IMR-90 (cell line): ENCODE results near the gene PTPRG. TPM values are rescaled to one million over a fixed set of nuclear protein-coding genes. Genes with fewer than 3 reads are reported as not detected.

Experiments used
- ATAC-seq: fragments of 200-7000 bp; cut with Tn5 transposase; 2 replicates; pipeline ENCODE4 v1.9.1; 2020; ENCODE audit warnings: low read depth, mild to moderate bottlenecking, moderate library complexity
- BruUV-seq: library from RNA; stranded (reverse); fragments of 400-500 nt; replicated peaks from 2 replicates; lab custom pipeline; 2021; lab: Mats Ljungman, UMichigan
- CTCF ChIA-PET: fragments of 300-600 bp; formaldehyde crosslinking; extraction: SDS; loops from one replicate; lab custom pipeline; 2021; ENCODE audit warnings: antibody characterized with exemption; lab: Yijun Ruan, JAX
- POLR2A ChIA-PET: fragments of 300-600 bp; sonication (Branson Sonifier 250); formaldehyde crosslinking; loops from one replicate; lab custom pipeline; 2022; ENCODE audit warnings: antibody characterized with exemption; ENCODE audit not compliant: unreplicated experiment; lab: Charles Lee
- DNase-seq: peaks from one replicate; pipeline ENCODE4 v3.0.0; 2013
- H2AFZ ChIP-seq: replicated peaks from 2 replicates; pipeline ENCODE3; 2013; ENCODE audit warnings: low read length, mild to moderate bottlenecking; ENCODE audit not compliant: poor library complexity
- H2AK5ac ChIP-seq: 2 replicates; pipeline ENCODE4 v1.6.1; 2013; ENCODE audit warnings: low read depth, low read length, inconsistent platforms
- H2AK9ac ChIP-seq: replicated peaks from 2 replicates; pipeline ENCODE3; 2013; ENCODE audit warnings: mild to moderate bottlenecking, low read depth, low read length, moderate library complexity; ENCODE audit not compliant: poor library complexity
- H2BK120ac ChIP-seq: 2 replicates; pipeline ENCODE4 v1.6.1; 2013; ENCODE audit warnings: low read depth, low read length, inconsistent platforms
- H2BK15ac ChIP-seq: 3 replicates; pipeline ENCODE4 v1.6.1; 2013; ENCODE audit warnings: low read depth, low read length, inconsistent platforms
- H2BK20ac ChIP-seq: 2 replicates; pipeline ENCODE4 v1.6.1; 2013; ENCODE audit warnings: low read depth, mild to moderate bottlenecking, inconsistent platforms, low read length, moderate library complexity
- H2BK5ac ChIP-seq: 2 replicates; pipeline ENCODE4 v1.6.1; 2013; ENCODE audit warnings: mild to moderate bottlenecking, low read depth, low read length, inconsistent platforms; ENCODE audit not compliant: poor library complexity, severe bottlenecking
- H3K14ac ChIP-seq: replicated peaks from 2 replicates; pipeline ENCODE4 v1.6.1; 2013; ENCODE audit warnings: low read depth, low read length, inconsistent platforms
- H3K18ac ChIP-seq: 2 replicates; pipeline ENCODE4 v1.6.1; 2013; ENCODE audit warnings: low read depth, low read length, control low read depth
- H3K23ac ChIP-seq: 2 replicates; pipeline ENCODE4 v1.6.1; 2013; ENCODE audit warnings: low read depth, low read length, inconsistent platforms
- H3K27ac ChIP-seq: 2 replicates; pipeline ENCODE4 v1.5.1; 2013; ENCODE audit warnings: mild to moderate bottlenecking, control low read depth, low read length; ENCODE audit not compliant: insufficient read depth
- H3K27me3 ChIP-seq: 2 replicates; pipeline ENCODE4 v1.6.1; 2013; ENCODE audit warnings: low read length; ENCODE audit not compliant: control insufficient read depth, insufficient read depth
- H3K36me3 ChIP-seq: 2 replicates; pipeline ENCODE4 v1.6.1; 2013; ENCODE audit warnings: low read length, mixed read lengths; ENCODE audit not compliant: control insufficient read depth, insufficient read depth
- H3K4ac ChIP-seq: 2 replicates; pipeline ENCODE4 v1.6.1; 2013; ENCODE audit warnings: low read depth, low read length, inconsistent platforms
- H3K4me1 ChIP-seq: 2 replicates; pipeline ENCODE4 v1.6.1; 2013; ENCODE audit warnings: low read length, mixed read lengths; ENCODE audit not compliant: control insufficient read depth, insufficient read depth
- H3K4me2 ChIP-seq: 2 replicates; pipeline ENCODE4 v1.6.1; 2013; ENCODE audit warnings: low read depth, mild to moderate bottlenecking, control low read depth, low read length, moderate library complexity
- H3K4me3 ChIP-seq: 2 replicates; pipeline ENCODE4 v1.5.1; 2013; ENCODE audit warnings: low read depth, mild to moderate bottlenecking, control low read depth, low read length, moderate library complexity; ENCODE audit not compliant: insufficient read depth
- H3K56ac ChIP-seq: 2 replicates; pipeline ENCODE4 v1.6.1; 2013; ENCODE audit warnings: low read length, inconsistent platforms; ENCODE audit not compliant: insufficient read depth; ENCODE audit errors: extremely low read depth
- H3K79me1 ChIP-seq, 2 experiments: 2 replicates each; pipeline ENCODE4 v1.6.1; 2013; ENCODE audit warnings: low read length in 2 of 2, inconsistent platforms in 1 of 2, low read depth in 1 of 2
- H3K9ac ChIP-seq: 2 replicates; pipeline ENCODE4 v1.6.1; 2013; ENCODE audit warnings: low read depth, low read length, control low read depth
- H3K9me1 ChIP-seq: 2 replicates; pipeline ENCODE4 v1.6.1; 2013; ENCODE audit warnings: low read length, inconsistent platforms; ENCODE audit not compliant: insufficient read depth
- H3K9me3 ChIP-seq: 2 replicates; pipeline ENCODE4 v1.6.1; 2013; ENCODE audit warnings: low read length; ENCODE audit not compliant: control insufficient read depth, insufficient read depth
- H4K20me1 ChIP-seq: 2 replicates; pipeline ENCODE4 v1.6.1; 2013; ENCODE audit warnings: low read length, inconsistent platforms; ENCODE audit not compliant: insufficient read depth
- H4K5ac ChIP-seq: 2 replicates; pipeline ENCODE4 v1.6.1; 2013; ENCODE audit warnings: mild to moderate bottlenecking, low read depth, low read length, control low read depth
- H4K8ac ChIP-seq, 2 experiments: 2 replicates each; pipeline ENCODE4 v1.6.1; 2013; ENCODE audit warnings: low read depth in 2 of 2, low read length in 2 of 2, control low read depth in 1 of 2, inconsistent platforms in 1 of 2
- H4K91ac ChIP-seq: 2 replicates; pipeline ENCODE4 v1.6.1; 2013; ENCODE audit warnings: low read depth, low read length, inconsistent platforms; ENCODE audit not compliant: insufficient read depth
- MXI1 ChIP-seq: IDR thresholded peaks from 2 replicates; pipeline ENCODE4 v1.6.1; 2012; ENCODE audit warnings: low read depth, mild to moderate bottlenecking, low read length, moderate library complexity, borderline replicate concordance
- WGBS, 2 experiments: methylation state at CpG; one replicate each; pipeline versions ENCODE4 v1.1.5 to v1.1.7; 2013; ENCODE audit warnings: missing lambda C conversion rate in 2 of 2; ENCODE audit not compliant: insufficient read length in 1 of 2; ENCODE audit errors: extremely low coverage in 2 of 2; 5-methylcytosine and 5-hydroxymethylcytosine counted together
- dilution Hi-C: fragments of 300-500 bp; cut with HindIII; formaldehyde crosslinking; loops from one replicate; pipeline ENCODE4 v1.14.3; 2018; ENCODE audit warnings: low sequenced_read_pairs; ENCODE audit not compliant: unreplicated experiment
- in situ Hi-C: fragments of 300-500 bp; cut with MboI; formaldehyde crosslinking; loops from 3 replicates; pipeline ENCODE4 v1.14.3; 2019; ENCODE audit warnings: low sequenced_read_pairs, inconsistent platforms, mixed read lengths
- intact Hi-C: fragments of 100-400 bp; cut with micrococcal nuclease; formaldehyde crosslinking; loops from 2 replicates; pipeline ENCODE4 v1.10.0; 2022
- polyA plus RNA-seq, 3 experiments: library from polyadenylated mRNA; depleted of rRNA; stranded (reverse); fragments of >200 nt; gene quantifications; 2 replicates each; pipeline ENCODE4 v1.2.3, GENCODE V29; 2012; ENCODE audit warnings: low replicate concordance in 1 of 3
- total RNA-seq: library from RNA; depleted of rRNA; stranded (reverse); fragments of >200 nt; gene quantifications from 2 replicates; pipeline ENCODE4 v1.2.3, GENCODE V29; 2012

The PTPRG gene
- total and polyA plus RNA-seq, 2 of the 4 experiments (the other 2 are of a cell fraction), result 7.7 to 31.0 TPM

DNA sequence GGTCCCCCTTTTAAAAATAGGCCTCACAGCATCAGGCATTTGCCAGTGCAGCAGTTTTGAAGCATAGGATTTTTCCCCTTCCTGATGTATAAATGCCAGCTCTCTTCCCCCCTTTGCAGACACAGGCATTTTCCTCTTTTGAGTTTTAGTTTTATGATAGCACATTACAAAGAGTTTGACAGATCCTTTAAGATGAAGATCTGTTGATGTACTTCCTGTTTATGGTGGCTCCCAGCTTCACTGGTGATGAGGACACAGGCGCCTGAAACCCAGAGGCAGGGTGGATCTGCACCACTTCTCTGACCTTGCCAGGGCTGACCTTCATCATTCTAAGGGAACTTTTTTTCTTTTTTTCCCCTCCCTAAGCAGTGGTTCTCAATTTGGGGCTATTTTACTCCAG, 243.4 kb downstream of the PTPRG start:
- H4K20me1 ChIP-seq, result 0 out of 2 replicates have a peak, but pooled peaks cover 4% of the 10 kb centered on the region
- H3K36me3 ChIP-seq, result no peaks in the 10 kb centered on the region
- H3K4ac ChIP-seq, result no peak overlapping the region
- no CpG with 5 or more reads among the region's 1 CpG for WGBS, 2 experiments
- BruUV-seq, result no TSS peak
- H2BK15ac ChIP-seq, result no peak overlapping the region
- in situ Hi-C loops, result no loop called here
- H3K18ac ChIP-seq, result no peak overlapping the region
- no peak overlapping the region for H3K9ac ChIP-seq
- TF ChIP-seq MXI1, result no peak
- no peak overlapping the region for H4K8ac ChIP-seq
- H2AFZ ChIP-seq, result no peak overlapping the region
- no peaks in the 10 kb centered on the region; the same call in 1 of the 2 replicates for H3K9me1 ChIP-seq
- H3K4me2 ChIP-seq, result no peak overlapping the region
- H3K27ac ChIP-seq, result no peak overlapping the region
- H3K79me1 ChIP-seq, result peaks cover 21 to 24% of the 10 kb centered on the region in 2 experiments
- H3K56ac ChIP-seq, result no peak overlapping the region
- H2AK5ac ChIP-seq, result no peak overlapping the region
- POLR2A ChIA-PET, result interaction anchor here (0.7 kb wide), 1 partner anchor 1489 kb away, joined by 7 read pairs; no protein-coding TSS in a partner anchor
- no peak overlapping the region for H4K91ac ChIP-seq
- H3K4me3 ChIP-seq, result no peak overlapping the region
- H2BK120ac ChIP-seq, result no peak overlapping the region
- no peak for DNase-seq
- no peak overlapping the region for H3K14ac ChIP-seq
- ATAC-seq, result no peak
- intact Hi-C loops, result no loop called here
- H3K9me3 ChIP-seq, result no peaks in the 10 kb centered on the region
- peaks cover 8% of the 10 kb centered on the region for H3K4me1 ChIP-seq
- dilution Hi-C loops, result no loop called here
- no peak overlapping the region for H2BK5ac ChIP-seq
- no peak overlapping the region for H4K5ac ChIP-seq
- H3K27me3 ChIP-seq, result no peaks in the 10 kb centered on the region
- no peak overlapping the region for H3K23ac ChIP-seq
- CTCF ChIA-PET, result interaction anchor here (0.6 kb wide), 1 partner anchor 1931 kb away, joined by 4 read pairs; no protein-coding TSS in a partner anchor
- no peak overlapping the region for H2AK9ac ChIP-seq
- H2BK20ac ChIP-seq, result no peak overlapping the region
